ENCODE results near the gene MED9. TPM values are rescaled to one million over a fixed set of nuclear protein-coding genes. Genes with fewer than 3 reads are reported as not detected.

The MED9 gene
- total and polyA plus RNA-seq, 10 of the 15 experiments (the other 5 are each of a cell fraction or from before 2014, with no cell fraction given), result 1.5 to 22.4 (median 14.8) TPM

DNA sequence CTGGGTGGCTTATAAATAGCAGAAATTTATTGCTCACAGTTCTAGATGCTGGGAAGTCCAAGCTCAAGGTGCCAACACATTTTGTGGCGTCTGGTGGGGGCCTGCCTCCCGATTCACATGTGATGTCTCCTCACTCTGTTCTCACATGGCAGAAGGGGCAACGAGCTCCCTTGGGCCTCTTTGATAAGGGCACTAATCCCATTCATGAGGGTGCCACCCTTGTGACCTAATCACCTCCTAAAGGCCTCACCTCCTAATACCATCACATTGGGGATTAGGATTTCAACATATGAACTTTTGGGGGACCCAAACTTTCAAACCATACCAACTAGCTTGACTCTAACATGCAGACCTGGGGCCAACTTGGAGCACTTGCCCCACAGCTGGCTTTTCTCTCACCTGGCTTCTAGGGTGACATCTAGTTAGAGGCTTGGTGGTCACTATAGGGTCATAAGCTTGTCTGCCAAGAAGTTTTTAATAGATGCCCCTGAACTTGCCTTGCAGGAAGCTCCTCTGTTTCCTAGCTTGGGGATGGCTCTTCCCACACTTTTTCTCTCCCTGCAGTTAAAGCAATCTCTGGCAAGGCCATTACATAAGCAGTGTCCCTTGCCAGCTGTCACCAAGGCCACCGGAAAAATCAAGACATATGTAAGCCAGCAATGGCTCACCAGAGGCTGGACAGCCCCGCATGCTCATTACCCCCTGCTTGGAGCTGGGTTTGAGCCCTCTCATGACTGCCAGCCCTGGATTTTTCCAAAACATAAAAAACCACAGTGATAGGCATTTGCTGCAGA is 8.4 kb upstream of the MED9 start:
- TF ChIP-seq TCF7 (IDR thresholded peaks at IDR 0.05; ENCODE audit: borderline replicate concordance) (no peak), HDAC2 (IDR thresholded peaks at IDR 0.05) (no peak), LARP7 (IDR thresholded peaks at IDR 0.05) (no peak), FOXK2 (IDR thresholded peaks at IDR 0.05) (no peak), RUNX3 (IDR thresholded peaks at IDR 0.05; ENCODE audit: low read length) (no peak), GATAD2B (conservative IDR thresholded peaks at IDR 0.05; ENCODE audit: low read depth) (no peak), NRF1 (conservative IDR thresholded peaks at IDR 0.05; ENCODE audit: low read depth, low read length) (no peak), ETV6 (conservative IDR thresholded peaks at IDR 0.05 in 1 of 2, IDR thresholded peaks at IDR 0.05 in 1 of 2; ENCODE audit: borderline replicate concordance in 1 of 2, low read depth in 1 of 2) (no peak), YBX1 (IDR thresholded peaks at IDR 0.05) (no peak), PAX5 (IDR thresholded peaks at IDR 0.05; ENCODE audit: borderline replicate concordance, low read depth, low read length) (no peak), SIX5 (IDR thresholded peaks at IDR 0.05; ENCODE audit: low read depth, low read length, severe bottlenecking) (no peak), HDGF (IDR thresholded peaks at IDR 0.05) (no peak), GABPA (IDR thresholded peaks at IDR 0.05; ENCODE audit: low read depth) (no peak), KAT2A (conservative IDR thresholded peaks at IDR 0.05; ENCODE audit: control insufficient read depth, low read depth, low read length) (no peak)
- TF ChIP-seq, protein P1, sequence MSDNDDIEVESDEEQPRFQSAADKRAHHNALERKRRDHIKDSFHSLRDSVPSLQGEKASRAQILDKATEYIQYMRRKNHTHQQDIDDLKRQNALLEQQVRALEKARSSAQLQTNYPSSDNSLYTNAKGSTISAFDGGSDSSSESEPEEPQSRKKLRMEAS (IDR thresholded peaks at IDR 0.05; ENCODE audit: low read depth, low read length), result no peak
- TF ChIP-seq, protein P2, sequence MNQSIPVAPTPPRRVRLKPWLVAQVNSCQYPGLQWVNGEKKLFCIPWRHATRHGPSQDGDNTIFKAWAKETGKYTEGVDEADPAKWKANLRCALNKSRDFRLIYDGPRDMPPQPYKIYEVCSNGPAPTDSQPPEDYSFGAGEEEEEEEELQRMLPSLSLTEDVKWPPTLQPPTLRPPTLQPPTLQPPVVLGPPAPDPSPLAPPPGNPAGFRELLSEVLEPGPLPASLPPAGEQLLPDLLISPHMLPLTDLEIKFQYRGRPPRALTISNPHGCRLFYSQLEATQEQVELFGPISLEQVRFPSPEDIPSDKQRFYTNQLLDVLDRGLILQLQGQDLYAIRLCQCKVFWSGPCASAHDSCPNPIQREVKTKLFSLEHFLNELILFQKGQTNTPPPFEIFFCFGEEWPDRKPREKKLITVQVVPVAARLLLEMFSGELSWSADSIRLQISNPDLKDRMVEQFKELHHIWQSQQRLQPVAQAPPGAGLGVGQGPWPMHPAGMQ (IDR thresholded peaks at IDR 0.05; ENCODE audit: borderline replicate concordance), result no peak
- TF ChIP-seq, protein P3, sequence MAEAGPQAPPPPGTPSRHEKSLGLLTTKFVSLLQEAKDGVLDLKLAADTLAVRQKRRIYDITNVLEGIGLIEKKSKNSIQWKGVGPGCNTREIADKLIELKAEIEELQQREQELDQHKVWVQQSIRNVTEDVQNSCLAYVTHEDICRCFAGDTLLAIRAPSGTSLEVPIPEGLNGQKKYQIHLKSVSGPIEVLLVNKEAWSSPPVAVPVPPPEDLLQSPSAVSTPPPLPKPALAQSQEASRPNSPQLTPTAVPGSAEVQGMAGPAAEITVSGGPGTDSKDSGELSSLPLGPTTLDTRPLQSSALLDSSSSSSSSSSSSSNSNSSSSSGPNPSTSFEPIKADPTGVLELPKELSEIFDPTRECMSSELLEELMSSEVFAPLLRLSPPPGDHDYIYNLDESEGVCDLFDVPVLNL (IDR thresholded peaks at IDR 0.05; ENCODE audit: low read depth, low read length), result no peak
- TF ChIP-seq, protein P4, sequence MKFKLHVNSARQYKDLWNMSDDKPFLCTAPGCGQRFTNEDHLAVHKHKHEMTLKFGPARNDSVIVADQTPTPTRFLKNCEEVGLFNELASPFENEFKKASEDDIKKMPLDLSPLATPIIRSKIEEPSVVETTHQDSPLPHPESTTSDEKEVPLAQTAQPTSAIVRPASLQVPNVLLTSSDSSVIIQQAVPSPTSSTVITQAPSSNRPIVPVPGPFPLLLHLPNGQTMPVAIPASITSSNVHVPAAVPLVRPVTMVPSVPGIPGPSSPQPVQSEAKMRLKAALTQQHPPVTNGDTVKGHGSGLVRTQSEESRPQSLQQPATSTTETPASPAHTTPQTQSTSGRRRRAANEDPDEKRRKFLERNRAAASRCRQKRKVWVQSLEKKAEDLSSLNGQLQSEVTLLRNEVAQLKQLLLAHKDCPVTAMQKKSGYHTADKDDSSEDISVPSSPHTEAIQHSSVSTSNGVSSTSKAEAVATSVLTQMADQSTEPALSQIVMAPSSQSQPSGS (IDR thresholded peaks at IDR 0.05; ENCODE audit: low read length), result no peak
- H3K36me3 ChIP-seq (ENCODE audit: control insufficient read depth in 2 of 2, insufficient read depth in 2 of 2, low read length in 1 of 2), result no peaks in the 10 kb centered on the region
- intact Hi-C loops (cut with micrococcal nuclease; ENCODE audit: unreplicated experiment), result no loop called here
- no peak overlapping the region for H3K27ac ChIP-seq (ENCODE audit: control insufficient read depth, insufficient read depth)
- H3K9me3 ChIP-seq (replicated peaks; ENCODE audit: control insufficient read depth, insufficient read depth, low read length), result no peaks in the 10 kb centered on the region; the same call in 2 of the 3 replicates
- H4K20me1 ChIP-seq (ENCODE audit: control insufficient read depth, insufficient read depth), result no peaks in the 10 kb centered on the region
- in situ Hi-C loops (cut with MboI), result no loop called here
- H3K4me1 ChIP-seq (ENCODE audit: control insufficient read depth, insufficient read depth, low read length), result no peaks in the 10 kb centered on the region
- H3K4me2 ChIP-seq (ENCODE audit: control insufficient read depth, insufficient read depth), result no peak overlapping the region
- POLR2A ChIA-PET, result no interaction called here
- DNase-seq (ENCODE audit: low read depth, low spot score), result no peak
- H3K27me3 ChIP-seq (replicated peaks in 1 of 2; ENCODE audit: control insufficient read depth in 2 of 2, insufficient read depth in 2 of 2, low read length in 1 of 2), result peaks cover 0 to 3% of the 10 kb centered on the region in 2 experiments; a peak in 1 of 4 replicates
- 35% methylated on average over 5 of the region's 5 CpGs for WGBS (ENCODE audit: insufficient coverage, insufficient replicate concordance, low lambda C conversion rate, missing lambda C conversion rate)
- SMC1A ChIA-PET (ENCODE audit: uncharacterized antibody, unreplicated experiment), result interaction anchor here (0.8 kb wide), 1 partner anchor 31 kb away, joined by 3 read pairs; no protein-coding TSS in a partner anchor
- ATAC-seq, result no peak
- H3K4me3 ChIP-seq, result no peak overlapping the region
- H2AFZ ChIP-seq (ENCODE audit: control insufficient read depth, low read depth, low read length), result no peak overlapping the region
- no peak for FAIRE-seq
- no peaks in the 10 kb centered on the region for H3K79me2 ChIP-seq (ENCODE audit: control insufficient read depth, insufficient read depth, low read length)
- CTCF ChIA-PET, result interaction anchor here (1.3 kb wide), 1 partner anchor 173 kb away, joined by 3 read pairs; no protein-coding TSS in a partner anchor
- BruUV-seq (replicated peaks), result no TSS peak
- RAD21 ChIA-PET (ENCODE audit: unreplicated experiment), result no interaction called here
- H3K9ac ChIP-seq (ENCODE audit: control insufficient read depth, insufficient read depth, low read length), result no peak overlapping the region
